Hematopoietic multipotent progenitor cell treated with erythropoietin and hydrocortisone succinate and interleukin-3 and kit ligand, for 15 days (in vitro differentiated cells): ENCODE results near the gene EPHB2.

ENCODE experiments used
- DNase-seq: peaks from one replicate; pipeline ENCODE4 v3.0.0-alpha.2; 2015; ENCODE audit warnings: low spot score

Gene EPHB2

DNA sequence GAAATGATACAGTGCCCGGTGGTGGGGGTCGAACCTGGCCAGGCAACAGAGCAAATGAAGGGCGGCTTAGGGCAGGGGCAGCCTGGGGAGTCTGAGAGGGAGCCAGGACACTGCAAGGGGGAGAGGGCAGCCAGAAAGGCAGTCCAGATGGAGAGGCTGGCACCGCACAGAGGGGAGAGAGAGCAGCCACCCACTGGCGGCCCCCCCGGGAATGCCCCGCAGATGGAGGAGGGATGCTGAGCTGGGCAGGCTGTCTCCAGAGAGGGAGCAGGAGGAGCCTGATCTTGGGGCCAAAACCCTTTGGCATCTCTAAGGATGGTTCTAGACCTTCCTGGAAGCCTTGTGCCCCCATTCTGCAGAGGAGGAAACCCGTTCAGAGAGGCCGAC is 149.8 kb downstream of the EPHB2 start:
- DNase-seq = no peak

DNA sequence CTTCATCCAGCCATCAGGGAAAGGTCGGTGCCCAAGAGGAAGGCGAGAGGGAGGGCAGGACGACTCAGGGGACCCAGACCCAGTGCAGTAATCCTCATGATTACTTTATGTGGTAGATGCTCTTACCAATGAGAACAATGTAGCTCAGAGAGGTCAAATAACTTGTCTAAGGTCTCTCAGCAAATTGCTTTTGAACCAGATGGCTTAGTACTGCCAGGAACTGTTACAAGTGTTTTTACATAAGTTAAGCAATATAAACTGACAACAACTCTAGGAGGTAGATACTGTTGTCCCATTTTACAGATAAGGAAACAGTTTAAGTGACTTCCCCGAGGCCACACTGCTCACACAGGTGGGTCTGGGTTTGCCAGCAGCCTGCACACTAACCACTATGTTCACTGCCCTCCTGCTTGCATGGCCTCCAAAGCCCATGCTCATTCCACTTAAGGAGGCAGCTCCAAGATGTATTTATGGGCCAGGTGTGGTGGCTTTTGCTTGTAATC is 150.3 kb downstream of the EPHB2 start:
- no peak for DNase-seq

DNA sequence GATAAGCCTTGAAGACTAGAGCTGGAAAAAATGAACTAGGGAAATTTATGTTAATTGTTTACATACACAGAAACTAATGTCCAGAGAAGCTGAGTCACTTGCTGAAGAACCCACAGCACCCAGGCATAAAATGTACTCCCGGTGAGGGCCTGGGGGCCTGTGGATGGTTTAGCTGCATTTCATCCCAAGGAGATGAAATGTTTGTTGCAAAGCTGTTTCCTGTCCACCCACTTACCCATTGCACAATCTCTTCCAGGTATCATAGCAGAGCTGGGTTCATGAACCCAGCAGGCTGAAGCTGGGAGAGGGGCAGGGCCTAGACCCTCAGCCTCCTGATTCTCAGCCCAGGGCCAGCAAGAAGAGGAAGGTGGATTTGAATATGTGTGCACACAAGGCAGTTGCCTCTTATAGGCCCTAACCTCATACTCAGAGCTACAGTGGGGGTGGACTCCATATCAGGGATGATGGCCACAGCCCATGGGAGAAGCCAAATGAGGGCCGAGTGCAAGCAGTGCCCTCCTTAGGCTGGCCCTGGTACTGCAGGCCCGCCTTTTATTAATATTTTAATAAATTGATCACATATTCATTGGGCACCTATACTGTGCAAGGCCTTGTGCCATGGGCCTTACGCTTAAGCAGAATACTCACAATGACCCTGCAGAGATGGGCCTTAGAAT is 151.3 kb downstream of the EPHB2 start:
- DNase-seq = peak; percentile 3

DNA sequence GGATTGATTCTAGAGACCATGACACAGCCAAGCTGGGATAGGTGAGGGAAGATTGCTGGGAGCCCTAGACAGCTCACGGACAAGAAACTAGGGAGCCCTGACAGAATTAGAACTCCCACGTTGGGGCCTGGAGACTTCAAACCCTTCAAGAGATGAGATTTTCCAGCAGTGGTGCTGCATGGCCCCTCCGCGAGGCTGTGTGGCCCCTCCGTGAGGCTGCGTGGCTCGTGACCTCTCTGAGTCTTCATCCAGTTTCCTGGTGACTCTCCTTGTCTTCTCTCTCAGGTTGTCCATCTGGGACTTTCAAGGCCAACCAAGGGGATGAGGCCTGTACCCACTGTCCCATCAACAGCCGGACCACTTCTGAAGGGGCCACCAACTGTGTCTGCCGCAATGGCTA is 152.1 kb downstream of the EPHB2 start:
- DNase-seq = no peak

DNA sequence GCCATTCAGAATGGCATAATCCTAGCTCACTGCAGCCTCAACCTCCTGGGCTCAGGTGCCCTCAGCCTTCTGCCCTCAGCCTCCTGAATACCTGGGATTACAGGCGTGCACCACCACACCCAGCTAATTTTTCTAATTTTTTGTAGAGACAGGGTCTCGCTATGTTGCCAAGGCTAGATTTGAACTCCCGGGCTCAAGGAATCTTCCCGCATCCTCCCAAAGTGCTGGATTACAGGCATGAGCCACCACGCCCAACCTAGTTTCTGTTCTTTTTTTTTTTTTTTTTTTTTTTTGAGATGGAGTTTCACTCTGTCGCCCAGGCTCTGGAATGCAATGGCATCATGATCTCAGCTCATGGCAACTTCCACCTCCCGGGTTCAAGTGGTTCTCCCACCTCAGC is 153.1 kb downstream of the EPHB2 start:
- no peak for DNase-seq

DNA sequence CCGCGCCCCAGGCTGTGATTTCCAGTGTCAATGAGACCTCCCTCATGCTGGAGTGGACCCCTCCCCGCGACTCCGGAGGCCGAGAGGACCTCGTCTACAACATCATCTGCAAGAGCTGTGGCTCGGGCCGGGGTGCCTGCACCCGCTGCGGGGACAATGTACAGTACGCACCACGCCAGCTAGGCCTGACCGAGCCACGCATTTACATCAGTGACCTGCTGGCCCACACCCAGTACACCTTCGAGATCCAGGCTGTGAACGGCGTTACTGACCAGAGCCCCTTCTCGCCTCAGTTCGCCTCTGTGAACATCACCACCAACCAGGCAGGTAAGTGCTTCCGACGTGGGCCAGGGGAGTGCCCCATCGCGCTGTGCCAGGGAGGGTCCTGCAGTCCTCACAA is 154.2 kb downstream of the EPHB2 start:
- no peak for DNase-seq

DNA sequence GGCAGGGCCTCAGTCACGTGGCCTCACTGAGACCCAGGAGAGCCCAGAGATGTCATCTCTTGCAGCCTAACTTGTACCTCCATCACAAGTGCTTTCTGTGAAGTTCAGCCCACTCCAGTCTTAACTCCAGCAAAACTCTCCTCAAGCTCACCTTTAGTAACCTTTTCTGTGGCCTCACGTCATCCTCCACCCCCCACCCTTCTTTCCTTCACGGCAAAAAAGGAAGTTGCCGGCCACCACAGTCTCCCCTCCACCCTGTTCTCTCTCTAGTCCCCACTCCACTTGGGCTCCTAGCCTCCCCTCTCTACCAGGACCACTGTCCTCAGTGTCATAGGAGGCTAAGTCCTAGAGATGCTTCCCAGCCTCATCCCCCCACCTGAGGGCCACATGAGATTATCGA is 155.1 kb downstream of the EPHB2 start:
- DNase-seq = no peak

DNA sequence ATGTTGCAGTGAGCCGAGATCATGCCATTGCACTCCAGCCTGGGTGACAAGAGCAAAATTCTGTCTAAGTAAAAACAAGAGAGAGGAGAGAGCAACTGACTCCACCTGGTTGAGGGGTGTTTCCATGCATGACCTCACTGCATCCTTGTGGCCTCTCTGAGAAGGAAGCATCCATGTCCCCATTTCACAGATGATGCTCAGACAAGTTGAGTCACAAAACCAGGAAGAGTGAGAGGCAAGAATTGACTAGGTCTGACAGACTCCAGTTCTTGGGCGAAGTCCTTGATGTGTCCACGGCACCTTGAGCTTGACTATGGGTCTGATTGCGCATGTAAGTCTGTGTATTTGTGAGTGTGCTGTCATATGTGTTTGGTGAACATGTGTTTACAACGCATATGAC is 156.2 kb downstream of the EPHB2 start:
- DNase-seq = no peak

DNA sequence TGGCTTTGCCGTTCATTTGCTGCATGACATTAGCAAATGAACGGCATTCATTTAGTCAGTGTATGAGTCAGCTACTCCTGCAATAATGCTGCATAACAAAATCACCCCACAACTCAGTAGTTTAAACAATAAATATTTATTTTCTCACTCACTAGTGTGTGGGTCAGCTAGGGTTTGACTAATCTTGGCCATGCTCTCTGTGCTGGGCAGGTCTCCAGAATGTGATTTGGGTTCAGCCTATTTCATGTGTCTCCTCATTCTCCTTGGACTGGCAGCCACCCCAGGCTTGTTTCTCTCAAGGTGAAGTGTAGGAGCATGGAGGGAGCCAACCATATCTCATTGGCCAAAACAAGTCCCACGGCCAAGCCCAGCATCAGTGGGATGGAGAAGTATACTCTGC is 157.7 kb downstream of the EPHB2 start:
- no peak for DNase-seq

DNA sequence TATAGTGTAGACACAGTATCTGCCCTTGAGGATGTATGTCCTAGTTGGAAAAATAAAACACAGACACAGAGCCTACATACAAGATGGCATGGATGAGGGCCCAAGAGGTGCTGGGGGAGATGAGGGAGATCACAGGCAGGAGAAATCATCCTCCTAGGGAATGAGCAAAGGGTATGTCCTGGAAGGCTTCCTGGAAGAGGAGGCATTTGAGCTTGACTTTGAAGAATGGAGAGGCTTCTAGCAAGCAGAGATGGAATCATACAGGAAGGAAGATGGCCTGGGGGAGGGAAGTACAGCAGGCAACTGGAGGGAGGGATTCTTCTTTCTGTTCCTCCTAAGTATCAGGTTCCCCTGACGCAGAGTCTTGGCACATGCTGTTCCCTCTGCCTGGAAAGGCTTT is 158.7 kb downstream of the EPHB2 start:
- DNase-seq = no peak

DNA sequence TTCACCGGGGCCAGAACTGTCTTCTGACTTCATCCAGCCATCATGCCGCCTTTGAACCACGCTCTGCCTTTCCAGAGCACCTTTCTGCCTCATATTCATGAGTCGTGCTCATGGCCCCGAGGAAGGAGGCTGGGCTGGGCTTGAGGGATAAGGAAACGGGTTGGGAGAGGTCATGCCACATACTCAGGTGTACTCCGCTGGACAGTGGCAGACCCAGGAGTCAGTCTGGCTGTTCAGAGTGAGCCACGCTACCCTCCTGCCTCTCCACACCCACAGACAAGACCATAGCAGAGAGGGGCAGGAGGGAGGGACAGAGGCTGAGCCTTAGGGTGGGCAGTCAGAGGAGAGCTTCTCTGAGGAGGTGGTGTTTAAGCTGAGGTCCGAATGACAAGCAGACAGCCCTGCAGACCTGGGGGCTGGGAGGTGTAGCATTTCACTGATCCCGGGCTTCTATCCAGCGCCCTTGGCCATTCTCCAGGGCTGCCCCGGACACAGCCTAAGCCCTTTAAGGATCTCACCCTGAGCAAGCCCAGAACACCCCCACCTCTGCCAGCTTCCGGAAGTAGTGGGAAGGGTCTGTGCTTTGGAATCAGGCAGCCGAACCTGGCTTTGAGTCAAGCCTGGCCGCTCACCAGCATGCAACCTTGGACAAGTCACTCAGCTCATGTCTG is 159.7 kb downstream of the EPHB2 start:
- DNase-seq = no peak

DNA sequence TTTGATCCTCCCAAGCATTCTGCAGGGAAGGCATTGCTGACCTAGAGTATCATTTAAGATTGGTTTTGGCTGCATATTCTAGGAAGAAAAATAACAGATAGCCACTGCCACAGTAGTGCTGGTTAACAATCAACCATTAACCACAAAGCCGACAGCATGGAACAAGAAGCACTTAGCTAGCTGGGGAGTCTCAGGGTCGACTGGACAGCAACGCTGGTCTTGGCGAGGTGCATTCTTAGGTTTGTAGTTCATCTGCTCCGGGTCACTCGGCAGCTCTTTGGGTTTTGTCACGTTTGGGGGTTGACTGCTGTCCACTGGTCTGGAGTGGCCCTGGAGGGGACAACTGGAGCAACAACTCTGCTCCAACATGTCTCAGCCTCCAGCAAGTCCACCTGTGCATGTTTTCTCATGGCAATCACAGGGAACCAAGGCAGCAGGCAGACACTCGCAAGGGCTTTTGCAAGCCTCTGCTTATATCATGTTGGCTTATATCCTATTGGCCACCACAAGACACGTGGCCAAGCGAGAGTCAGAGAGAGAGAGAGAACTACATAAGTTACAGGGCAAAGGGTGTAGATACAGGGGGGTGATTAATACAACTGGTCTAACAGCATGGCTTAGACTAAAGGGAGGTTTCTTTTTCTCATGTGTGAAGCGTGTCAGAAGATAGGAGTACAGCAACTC is 162.5 kb downstream of the EPHB2 start:
- DNase-seq = no peak

DNA sequence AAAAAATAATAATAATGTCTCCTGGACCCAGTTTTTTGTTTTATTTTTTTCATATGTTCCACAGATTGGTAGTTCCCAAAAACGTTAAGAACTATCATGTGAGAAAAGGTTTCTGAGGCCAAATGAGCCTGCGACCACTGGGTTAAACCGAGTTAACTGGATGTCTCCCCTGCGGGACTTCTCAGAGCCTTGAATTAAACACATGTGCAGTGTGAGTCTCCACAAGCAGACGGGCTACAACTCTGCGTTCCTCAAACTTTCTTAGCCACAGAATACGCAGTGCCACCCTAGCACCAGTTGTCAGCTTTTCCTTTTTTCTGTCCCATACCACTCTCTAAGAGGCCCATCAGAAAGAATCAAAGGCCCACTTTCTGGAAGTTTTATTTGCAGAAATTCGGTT is 164.1 kb downstream of the EPHB2 start:
- no peak for DNase-seq

DNA sequence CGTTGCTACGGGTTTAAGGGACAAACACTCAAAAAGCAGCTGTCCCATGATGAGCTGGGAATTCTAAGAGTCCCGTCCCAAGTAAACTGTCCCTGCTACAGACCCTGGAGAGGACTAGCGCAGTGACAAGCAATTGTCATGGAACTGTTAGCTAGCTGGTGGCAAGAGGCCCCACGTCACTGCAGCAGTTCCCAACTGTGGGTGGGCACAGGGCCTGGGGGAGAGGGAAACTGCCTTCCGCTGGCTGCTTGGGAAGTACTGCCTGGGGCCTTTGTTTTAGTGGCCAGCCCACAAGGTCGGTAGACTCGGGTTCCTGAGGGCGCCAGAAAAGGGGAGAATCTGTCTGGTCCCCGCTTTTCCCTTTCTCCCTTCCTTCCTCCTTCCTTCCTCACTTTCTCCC is 164.6 kb downstream of the EPHB2 start:
- no peak for DNase-seq

DNA sequence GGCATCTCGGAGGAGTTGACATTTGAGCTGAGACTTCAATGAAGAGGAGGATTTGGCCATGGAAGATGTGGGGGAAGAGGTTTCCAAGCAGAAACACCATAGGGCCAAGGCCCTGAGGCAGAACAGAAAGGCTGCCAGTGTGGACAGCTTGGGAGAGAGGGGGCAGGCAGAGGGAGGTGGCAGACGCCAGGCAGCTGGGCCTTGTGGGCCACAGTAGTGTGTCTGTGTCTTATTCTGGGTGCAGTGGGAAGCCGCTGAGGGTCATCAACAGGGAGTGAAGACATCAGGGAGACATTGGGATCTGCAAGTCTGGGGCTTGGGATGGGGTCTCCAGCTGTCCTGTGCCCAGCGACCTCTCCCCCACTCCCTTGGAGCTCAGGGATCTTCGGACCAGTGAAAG is 165.2 kb downstream of the EPHB2 start:
- DNase-seq = no peak

DNA sequence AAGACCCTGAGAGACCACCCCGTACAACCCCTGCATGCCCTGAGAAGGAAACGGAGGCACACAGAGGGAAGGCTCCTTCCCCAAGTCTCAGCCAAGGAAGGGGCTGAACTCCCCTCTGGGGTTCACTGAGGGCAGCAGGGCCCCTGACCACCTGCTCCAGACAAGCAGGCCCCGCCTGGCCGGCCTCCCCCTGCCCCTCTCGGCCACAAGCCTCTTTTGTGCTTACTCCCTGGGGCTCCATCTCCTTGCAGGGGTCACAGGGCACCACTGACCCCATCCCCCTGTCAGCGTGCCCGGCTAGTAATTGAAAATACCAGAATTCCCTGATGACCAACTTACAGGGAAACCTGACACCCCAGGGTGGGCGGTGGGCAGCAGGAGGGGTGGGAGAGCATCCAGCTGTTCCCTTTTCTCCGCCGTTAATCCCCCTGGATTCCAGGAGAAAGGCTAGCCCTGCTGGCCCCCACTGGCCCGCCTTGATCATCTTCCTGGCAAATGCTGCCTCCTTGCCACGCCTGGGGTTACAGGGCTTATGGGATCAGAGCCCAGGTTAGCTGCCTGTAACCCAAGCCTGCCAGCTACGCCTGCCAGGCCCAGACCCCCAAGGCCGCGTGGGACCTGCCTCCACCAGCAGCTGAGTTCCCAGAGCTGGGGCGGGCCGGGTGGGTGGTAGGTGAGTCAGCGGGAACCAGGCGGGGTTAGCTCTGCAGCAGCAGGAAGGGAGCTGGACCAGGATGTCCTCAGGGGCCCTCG is 165.9 kb downstream of the EPHB2 start:
- DNase-seq = no peak

DNA sequence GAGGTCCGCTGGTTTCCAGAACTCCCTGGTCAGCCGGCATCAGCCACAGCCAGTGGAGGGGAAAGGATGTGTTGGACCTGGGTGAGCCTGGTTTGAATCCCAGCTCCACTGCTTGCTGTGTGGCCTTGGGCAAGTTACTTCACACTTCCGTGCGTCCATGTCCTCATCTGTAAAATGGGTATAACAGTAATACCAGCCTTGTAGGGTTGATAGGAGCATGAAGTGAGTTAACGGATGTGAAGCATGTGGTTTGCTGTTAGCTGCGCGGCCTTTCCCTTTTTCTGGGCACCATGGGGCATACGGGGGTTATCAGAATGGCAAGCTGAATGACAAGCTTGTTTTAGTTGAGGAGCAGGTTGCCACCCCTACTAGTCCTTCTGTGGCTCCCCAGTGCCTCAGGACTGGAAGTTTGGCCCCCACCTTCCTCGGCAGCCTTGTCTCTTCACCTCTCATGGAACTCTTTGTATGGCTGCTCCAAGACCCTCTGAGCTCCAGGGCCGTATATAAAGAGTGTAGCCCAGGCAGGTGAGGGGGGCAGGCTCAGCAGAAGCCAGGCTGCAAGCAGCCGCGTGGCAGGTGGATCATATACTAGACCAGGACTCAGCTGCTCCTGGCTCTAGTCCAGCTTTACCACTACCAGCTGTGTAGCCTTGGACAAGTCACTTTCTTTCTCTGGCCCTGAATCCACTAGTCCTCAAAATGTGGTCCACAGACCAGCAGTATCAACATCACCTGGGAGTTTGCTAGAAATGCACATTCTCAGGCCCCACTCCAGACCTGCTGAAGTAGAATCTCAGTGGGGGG is 166.7 kb downstream of the EPHB2 start:
- no peak for DNase-seq

DNA sequence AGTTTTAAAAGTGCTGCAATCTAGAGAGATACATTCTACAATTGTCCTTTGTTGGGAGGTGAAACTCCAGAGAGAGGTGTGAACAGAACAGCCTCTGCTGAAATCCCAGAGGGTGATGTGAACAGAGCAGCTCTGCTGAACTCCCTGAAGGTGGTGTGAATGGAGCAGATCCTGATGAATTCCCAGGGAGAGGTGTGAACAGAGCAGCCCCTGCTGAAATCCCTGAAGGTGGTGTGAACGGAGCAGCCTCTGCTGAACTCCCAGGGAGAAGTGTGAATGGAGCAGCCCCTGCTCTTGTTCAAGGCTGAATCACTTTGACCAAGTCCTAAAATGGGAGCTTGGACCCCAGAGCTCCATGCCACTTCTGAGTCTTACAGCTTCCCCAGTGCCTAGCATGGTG is 167.3 kb downstream of the EPHB2 start:
- DNase-seq = no peak

DNA sequence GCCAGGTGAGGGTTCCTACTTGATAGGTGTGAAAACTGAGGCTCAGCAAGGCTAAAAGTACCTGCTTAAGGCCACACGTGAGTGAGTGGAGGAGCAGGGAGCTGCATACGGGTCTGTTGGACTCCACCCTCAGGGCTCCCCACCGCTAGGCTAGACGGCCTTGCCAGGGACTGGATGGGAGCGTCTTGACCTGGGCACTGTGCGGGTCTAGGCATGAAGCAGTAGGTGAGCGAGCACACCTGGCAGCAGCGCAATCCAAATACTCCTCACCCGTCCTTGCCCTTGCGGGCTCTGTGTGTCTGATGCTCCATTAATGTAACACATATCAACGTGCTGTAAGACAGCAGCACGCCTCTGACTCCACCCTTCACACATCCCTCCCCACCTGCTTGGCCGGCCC is 168.0 kb downstream of the EPHB2 start:
- no peak for DNase-seq

DNA sequence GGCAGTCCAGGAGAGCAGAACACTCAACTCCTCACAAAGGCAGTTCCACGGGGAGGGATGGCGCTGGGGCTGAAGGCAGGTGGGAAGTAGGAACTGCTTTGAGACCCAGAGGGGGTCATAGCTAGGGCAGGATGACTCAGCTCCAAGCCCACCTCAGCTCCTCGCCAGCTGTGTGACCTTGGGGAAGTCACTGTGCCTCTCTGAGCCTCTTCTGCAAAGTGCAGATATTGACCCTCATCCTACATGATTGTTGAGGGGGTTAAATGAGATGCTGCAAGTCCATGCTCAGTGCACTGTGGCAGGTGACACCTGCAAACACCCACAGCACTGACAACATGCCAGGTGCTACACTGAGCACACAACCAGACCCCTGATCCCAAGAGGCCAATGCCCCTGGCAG is 168.8 kb downstream of the EPHB2 start:
- DNase-seq = no peak

DNA sequence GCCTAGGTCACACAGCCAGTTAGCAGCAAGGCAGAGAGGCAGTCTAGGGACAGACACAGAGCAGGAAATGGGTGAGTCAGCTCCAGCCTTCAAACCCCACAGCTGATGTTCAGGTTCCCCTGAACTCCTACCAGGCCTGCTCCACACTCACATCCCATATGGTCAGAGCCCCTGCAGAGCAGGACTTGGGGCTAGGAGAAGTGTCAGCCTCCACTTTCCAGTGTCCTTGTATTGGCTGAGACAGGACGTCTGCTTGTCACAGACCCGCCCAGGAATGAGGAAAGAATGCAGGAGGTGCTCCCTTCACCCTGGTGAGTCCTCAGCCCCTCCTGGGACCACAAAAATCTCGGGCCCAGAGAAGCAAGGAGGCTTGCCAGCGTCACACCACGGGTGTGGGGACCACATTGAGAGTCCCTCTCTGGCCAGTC is 169.5 kb downstream of the EPHB2 start:
- DNase-seq = no peak

DNA sequence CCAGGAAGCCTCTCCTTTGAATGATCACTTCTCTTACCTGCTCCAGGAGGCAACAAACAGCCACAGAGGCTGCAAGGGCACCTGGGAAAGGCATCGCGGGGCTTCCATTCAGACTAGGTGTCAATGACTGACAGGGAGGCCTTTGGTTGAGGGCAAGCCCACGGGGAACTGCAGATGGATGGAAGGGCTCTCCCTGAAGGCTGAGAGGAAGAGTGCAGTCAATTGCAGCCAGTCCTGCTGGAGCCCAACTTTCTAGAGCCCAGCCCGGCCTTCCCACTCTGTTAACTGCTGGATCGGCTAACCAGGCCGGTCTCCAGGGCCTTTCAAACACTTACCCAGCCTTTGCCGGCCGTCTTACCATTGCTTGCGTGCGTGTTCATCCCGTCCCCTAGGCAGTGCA is 172.8 kb downstream of the EPHB2 start:
- no peak for DNase-seq
